Caki2 (cell line): ENCODE results near the gene NGRN. TPM values are rescaled to one million over a fixed set of nuclear protein-coding genes. Genes with fewer than 3 reads are reported as not detected.

Experiments used
- DNase-seq: peaks from one replicate; pipeline ENCODE4 v3.0.0-alpha.2; 2015; ENCODE audit warnings: low read depth
- in situ Hi-C: cut with HindIII; loops from 2 replicates; pipeline ENCODE4 v1.10.0; 2016; ENCODE audit warnings: low sequenced_read_pairs, low pct_unique_long_range_greater_than_20kb, mixed read lengths
- total RNA-seq: library from RNA; depleted of rRNA; stranded (reverse); fragments of >200 nt; shearing (Covaris generic); gene quantifications from 2 replicates; pipeline ENCODE4 v1.2.3, GENCODE V29; 2014; ENCODE audit warnings: low replicate concordance; rRNA removed

The NGRN gene, protein sequence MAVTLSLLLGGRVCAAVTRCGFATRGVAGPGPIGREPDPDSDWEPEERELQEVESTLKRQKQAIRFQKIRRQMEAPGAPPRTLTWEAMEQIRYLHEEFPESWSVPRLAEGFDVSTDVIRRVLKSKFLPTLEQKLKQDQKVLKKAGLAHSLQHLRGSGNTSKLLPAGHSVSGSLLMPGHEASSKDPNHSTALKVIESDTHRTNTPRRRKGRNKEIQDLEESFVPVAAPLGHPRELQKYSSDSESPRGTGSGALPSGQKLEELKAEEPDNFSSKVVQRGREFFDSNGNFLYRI
- total RNA-seq: 142 and 149 TPM in 2 replicates

DNA sequence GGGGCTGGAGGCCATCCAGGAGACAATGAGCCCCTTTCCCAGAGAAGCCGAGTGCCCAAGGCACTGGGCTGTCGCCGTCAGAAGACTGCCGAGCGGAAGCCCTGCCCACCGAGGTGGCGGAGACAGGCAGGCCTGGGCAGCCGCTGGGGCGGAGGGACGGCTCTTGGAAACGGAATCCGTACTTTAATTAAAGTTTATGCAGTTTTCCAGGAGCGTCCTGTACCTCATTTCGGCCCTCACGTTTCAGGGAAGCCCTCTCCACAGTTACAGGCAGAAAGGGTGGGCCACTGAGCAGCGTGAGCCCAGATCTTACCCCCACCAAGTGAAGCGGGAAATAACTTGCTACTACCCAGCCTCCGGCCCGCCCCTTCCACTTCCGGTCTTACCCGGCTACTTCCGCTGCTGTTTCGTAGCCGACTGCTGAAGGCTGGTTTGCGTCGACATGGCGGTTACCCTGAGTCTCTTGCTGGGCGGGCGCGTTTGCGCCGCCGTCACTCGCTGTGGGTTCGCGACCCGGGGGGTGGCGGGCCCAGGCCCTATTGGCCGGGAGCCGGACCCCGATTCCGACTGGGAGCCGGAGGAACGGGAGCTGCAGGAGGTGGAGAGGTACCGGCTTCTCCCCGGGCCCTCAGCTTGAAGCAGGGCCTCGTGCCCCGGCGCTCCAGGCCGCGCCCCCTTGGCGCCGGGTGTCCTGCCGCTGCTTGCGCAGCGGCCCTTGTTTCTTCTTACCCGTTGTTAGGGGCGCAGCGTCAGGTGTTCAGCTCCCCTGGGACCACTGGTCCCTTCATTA is at the start of gene NGRN:
Gene NGRN (plus strand): TSS at position 402 of the 790 bp plus-strand sequence. CDS start 41 bp downstream, at position 443.
- DNase-seq: peak; percentile 93
- in situ Hi-C loops: no loop called here

- DNase-seq: no peak
- in situ Hi-C loops: no loop called here
Observed at GRCh38 chr15:90217671-90218394, 47.6 kb upstream of the NGRN start.

DNA sequence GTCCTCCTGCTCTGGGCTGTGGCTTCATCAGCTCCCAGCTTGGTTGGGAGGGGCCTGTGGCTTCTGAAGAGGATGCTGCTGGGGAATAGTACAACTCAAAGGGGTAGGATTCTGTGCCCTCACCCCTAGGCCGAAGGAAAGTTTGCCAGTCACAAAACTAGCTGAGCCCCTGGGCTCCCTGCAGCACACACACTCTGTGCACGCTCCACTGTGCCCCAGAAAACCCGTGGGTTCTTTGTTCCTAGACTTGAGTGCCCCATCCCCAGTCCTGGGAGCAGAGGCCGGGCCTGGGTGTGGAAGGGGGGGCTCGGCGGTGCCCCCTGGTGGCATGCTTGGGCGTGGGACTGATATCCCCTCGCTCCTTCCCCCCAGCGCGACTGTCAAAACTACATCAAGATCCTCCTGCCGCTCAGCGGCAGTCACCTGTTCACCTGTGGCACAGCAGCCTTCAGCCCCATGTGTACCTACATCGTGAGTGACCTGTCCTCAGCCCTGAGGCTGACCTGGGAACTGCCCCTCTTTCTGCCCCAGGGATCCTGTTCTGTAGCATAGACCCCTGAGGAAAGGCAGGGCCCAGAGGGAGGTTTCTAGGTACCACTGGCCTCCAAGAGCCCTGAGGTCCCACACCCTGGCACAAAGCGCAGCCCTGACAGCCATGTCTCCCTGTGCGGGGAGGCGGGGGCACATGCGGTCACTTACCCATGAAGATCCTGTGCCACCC is 45.9 kb upstream of the NGRN start:
- in situ Hi-C loops: no loop called here
- DNase-seq: no peak

DNA sequence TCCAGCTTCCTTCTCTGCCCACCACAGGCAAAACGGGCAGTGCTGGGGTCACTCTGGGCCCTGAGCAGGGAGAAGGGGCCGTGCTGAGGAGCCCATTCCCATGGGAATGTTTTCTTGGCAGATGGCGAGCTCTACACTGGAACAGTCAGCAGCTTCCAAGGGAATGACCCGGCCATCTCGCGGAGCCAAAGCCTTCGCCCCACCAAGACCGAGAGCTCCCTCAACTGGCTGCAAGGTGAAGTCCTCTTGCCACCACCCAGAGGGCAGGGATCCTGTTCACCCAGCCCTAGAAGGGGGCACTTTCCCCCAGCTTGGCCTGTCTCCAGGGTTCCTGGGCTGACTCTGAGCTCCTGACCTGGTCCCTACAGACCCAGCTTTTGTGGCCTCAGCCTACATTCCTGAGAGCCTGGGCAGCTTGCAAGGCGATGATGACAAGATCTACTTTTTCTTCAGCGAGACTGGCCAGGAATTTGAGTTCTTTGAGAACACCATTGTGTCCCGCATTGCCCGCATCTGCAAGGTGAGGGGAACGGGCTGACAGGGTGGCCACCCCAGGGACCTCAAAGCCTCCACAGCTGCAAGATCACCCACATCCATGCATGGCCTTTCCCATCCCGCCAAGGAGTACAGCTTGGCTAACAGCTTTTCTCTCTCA is 44.1 kb upstream of the NGRN start:
- peak; percentile 51 for DNase-seq
- in situ Hi-C loops: no loop called here

DNA sequence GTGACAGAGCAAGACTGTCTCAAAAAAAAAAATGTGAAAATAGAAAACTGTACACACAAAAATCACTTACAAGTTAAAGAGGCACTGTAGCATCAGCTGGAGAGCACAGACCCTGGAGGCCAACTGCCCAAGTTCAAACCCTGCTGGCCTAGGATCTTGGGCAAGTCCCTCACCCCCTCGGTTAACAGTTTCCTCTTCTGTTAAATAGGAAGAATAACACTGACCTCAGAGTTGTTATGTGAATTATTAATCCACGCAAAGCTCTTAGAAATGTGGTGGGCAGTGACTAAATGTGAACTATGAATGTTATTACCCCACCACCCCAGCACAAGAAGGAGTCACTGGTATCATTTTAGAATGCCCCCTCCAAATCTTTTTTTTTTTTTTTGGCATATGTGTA is 42.9 kb upstream of the NGRN start:
- in situ Hi-C loops: no loop called here

GRCh38 chr15:90223441-90224165 is 41.9 kb upstream of the NGRN start:
- DNase-seq: no peak
- in situ Hi-C loops: no loop called here

More for the DNA sequence above, 42.9 kb upstream of the NGRN start:
- DNase-seq: no peak

- in situ Hi-C loops: no loop called here
- no peak for DNase-seq
Observed at GRCh38 chr15:90225047-90225446, 40.4 kb upstream of the NGRN start.

GRCh38 chr15:90225504-90226234 is 39.8 kb upstream of the NGRN start:
- no peak for DNase-seq
- in situ Hi-C loops: no loop called here

DNA sequence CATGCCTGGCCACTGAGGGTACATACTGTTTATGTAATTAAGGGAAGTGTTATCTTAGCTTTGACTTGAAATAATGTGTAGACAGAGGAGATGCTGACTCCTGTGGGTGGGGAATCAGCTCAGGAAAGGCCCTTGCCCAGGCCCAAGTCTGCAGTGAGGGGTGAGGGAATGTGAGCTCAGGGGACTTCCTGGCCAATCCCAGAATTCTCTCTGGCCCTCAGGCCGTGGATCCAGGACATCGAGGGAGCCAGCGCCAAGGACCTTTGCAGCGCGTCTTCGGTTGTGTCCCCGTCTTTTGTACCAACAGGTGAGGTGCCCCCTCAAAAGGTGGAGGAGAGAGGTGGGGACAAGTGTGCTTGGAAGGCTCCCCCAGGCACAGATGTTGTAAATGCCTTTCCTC is 38.1 kb upstream of the NGRN start:
- no peak for DNase-seq
- in situ Hi-C loops: no loop called here

DNA sequence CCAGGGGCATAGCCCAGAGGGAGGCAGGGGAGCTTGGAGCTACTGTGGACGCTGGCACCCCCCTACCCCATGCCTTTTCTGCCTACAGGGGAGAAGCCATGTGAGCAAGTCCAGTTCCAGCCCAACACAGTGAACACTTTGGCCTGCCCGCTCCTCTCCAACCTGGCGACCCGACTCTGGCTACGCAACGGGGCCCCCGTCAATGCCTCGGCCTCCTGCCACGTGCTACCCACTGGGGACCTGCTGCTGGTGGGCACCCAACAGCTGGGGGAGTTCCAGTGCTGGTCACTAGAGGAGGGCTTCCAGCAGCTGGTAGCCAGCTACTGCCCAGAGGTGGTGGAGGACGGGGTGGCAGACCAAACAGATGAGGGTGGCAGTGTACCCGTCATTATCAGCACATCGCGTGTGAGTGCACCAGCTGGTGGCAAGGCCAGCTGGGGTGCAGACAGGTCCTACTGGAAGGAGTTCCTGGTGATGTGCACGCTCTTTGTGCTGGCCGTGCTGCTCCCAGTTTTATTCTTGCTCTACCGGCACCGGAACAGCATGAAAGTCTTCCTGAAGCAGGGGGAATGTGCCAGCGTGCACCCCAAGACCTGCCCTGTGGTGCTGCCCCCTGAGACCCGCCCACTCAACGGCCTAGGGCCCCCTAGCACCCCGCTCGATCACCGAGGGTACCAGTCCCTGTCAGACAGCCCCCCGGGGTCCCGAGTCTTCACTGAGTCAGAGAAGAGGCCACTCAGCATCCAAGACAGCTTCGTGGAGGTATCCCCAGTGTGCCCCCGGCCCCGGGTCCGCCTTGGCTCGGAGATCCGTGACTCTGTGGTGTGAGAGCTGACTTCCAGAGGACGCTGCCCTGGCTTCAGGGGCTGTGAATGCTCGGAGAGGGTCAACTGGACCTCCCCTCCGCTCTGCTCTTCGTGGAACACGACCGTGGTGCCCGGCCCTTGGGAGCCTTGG is 37.4 kb upstream of the NGRN start:
- DNase-seq: no peak
- in situ Hi-C loops: no loop called here

GRCh38 chr15:90228960-90229359 is 36.5 kb upstream of the NGRN start:
- DNase-seq: no peak
- in situ Hi-C loops: no loop called here

DNA sequence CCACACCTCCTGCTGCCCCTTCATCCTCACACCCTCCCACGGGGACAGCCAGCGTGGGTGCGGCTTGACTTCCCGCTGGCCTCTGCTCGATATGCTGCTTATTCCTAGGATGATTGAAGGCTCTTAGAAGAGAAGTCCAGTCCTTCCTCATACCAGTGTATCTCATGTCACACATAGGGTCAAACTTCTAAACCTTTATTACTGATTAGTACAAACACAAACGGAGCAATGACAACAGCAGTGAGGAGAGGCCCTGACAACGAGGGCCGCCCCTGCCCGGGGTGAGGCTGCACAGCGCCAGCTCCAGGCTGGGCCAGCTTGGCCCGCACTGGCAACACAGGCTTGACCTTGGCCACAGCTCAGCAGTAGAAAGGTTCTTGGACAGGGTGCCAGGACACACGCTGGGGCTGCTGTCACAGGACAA is 35.4 kb upstream of the NGRN start:
- in situ Hi-C loops: no loop called here
- peak; percentile 59 for DNase-seq

DNA sequence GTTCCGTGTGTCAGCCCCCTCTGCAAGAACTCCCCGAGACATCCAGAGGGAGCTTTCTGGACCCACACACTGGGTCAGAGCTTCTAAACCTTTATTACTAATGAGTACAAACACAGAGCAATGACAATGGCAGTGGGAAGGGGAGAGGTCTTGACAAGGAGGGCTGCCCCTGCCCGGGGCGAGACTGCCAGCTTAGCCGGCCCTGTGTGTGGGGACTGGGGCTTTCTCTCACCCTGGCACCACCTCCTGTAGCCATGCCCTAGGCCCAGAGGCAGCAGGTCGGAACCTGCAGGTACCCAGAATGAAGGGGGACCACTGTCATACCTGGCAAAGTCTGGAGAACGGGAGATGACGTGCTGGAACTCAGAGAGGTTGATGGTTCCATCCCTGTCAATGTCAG is 34.9 kb upstream of the NGRN start:
- in situ Hi-C loops: no loop called here
- DNase-seq: no peak

- in situ Hi-C loops: no loop called here
- DNase-seq: no peak
Observed at GRCh38 chr15:90231028-90232017, 34.1 kb upstream of the NGRN start.

- in situ Hi-C loops: no loop called here
- DNase-seq: no peak
Observed at GRCh38 chr15:90232196-90232595, 33.3 kb upstream of the NGRN start.
